GM12878 (cell line): ENCODE measurements around the gene ZBTB32.

Source experiments
- BRCA1 ChIP-seq: IDR thresholded peaks from 2 replicates; pipeline ENCODE4 v1.6.1; 2011; ENCODE audit warnings: low read depth, low read length, improper control_type of control experiment
- HDAC6 ChIP-seq: fragments of 200-600 bp; sonication (generic); IDR thresholded peaks from one replicate; pipeline ENCODE4 v1.8.0; 2017; ENCODE audit warnings: antibody characterized with exemption; ENCODE audit not compliant: unreplicated experiment
- TBL1XR1 ChIP-seq: IDR thresholded peaks from 2 replicates; pipeline ENCODE4 v1.6.1; 2012; ENCODE audit warnings: low read depth, low read length, improper control_type of control experiment

DNA sequence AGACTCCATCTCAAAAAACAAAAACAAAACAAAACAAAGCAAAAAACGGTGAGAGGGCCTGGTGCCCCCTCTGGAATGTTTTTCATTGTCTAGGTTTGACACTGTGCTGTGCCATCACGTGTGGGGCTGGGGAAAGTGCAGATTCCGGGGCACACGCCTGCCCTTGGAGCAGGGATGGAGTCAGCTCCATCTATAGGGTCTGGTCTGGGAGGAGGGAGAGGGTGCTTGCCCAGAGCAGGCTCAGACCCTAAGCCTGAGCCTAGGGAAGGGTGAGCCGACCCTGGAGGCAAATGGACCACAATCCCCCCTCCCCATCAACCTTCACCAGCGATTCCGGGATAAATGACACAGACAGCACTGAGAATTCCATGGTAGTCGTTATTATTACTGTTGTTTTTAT lies 10.9 kb upstream of the ZBTB32 start:
- TF ChIP-seq TBL1XR1 (no peak), HDAC6 (no peak), BRCA1 (no peak)
